HCT116 (cell line): Measurements from ENCODE around the gene AWAT1. TPM values are rescaled to one million over a fixed set of nuclear protein-coding genes. Genes with fewer than 3 reads are reported as not detected.

Experiments
- ATAC-seq: fragments of 200-7000 bp; cut with Tn5 transposase; 2 replicates; pipeline ENCODE4 v1.9.1; 2020; ENCODE audit warnings: mild to moderate bottlenecking, moderate library complexity
- BruUV-seq: library from RNA; stranded (reverse); fragments of 400-500 nt; replicated peaks from 2 replicates; lab custom pipeline; 2021; lab: Mats Ljungman, UMichigan
- CTCF ChIA-PET: fragments of 300-600 bp; sonication (Branson Sonifier 250); formaldehyde crosslinking; loops from one replicate; lab custom pipeline; 2021; ENCODE audit warnings: antibody characterized with exemption; lab: Charles Lee
- POLR2A ChIA-PET: fragments of 300-600, 350-600 bp; sonication (Branson Sonifier 250); formaldehyde crosslinking; loops from one replicate; lab custom pipeline; 2021; ENCODE audit warnings: antibody characterized with exemption; lab: Charles Lee
- RAD21 ChIA-PET, 2 experiments: fragments of 300-600 bp; sonication (Branson Sonifier 250); formaldehyde crosslinking; loops; one replicate each; lab custom pipeline; 2023; ENCODE audit warnings: low total read pairs in 2 of 2; ENCODE audit not compliant: uncharacterized antibody in 2 of 2, unreplicated experiment in 2 of 2, low non-redundant PET in 1 of 2; lab: Charles Lee
- DNase-seq: peaks from one replicate; pipeline ENCODE4 v3.0.0-alpha.2; 2010; ENCODE audit warnings: low read depth, low spot score
- H2AFZ ChIP-seq: fragments of 200-600 bp; shearing (Covaris generic), sonication (generic); 2 replicates; pipeline ENCODE4 v1.6.1; 2017; ENCODE audit warnings: low read depth, mixed run types, mixed read lengths, antibody characterized with exemption, low read length; ENCODE audit not compliant: poor library complexity, severe bottlenecking
- H3K27ac ChIP-seq: 2 replicates; pipeline ENCODE4 v1.5.1; 2012; ENCODE audit warnings: low read depth, low read length
- H3K27me3 ChIP-seq: fragments of 200-600 bp; sonication (generic); 2 replicates; pipeline ENCODE4 v1.6.1; 2016; ENCODE audit warnings: mixed run types, low read length, mixed read lengths; ENCODE audit not compliant: insufficient read depth
- H3K36me3 ChIP-seq, 2 experiments: fragments of 200-500 bp in 1 of 2; fragments of 200-600 bp in 1 of 2; sonication (Bioruptor generic) in 1 of 2; sonication (generic) in 1 of 2; 2 replicates each; pipeline versions ENCODE4 v1.5.1 to v1.6.1; 2014 to 2016; ENCODE audit warnings: low read length in 2 of 2, inconsistent platforms in 1 of 2, mixed read lengths in 1 of 2, mixed run types in 1 of 2; ENCODE audit not compliant: insufficient read depth in 2 of 2, control insufficient read depth in 1 of 2
- H3K4me1 ChIP-seq, 2 experiments: fragments of 200-600 bp in 1 of 2; sonication (generic) in 1 of 2; 2 replicates each; pipeline versions ENCODE4 v1.5.1 to v1.6.1; 2012 to 2017; ENCODE audit warnings: low read length in 2 of 2, inconsistent platforms in 1 of 2, mild to moderate bottlenecking in 1 of 2, mixed read lengths in 1 of 2, mixed run types in 1 of 2, moderate library complexity in 1 of 2; ENCODE audit not compliant: insufficient read depth in 2 of 2, control insufficient read depth in 1 of 2
- H3K4me2 ChIP-seq: fragments of 200-600 bp; sonication (generic); 2 replicates; pipeline ENCODE4 v1.6.1; 2017; ENCODE audit warnings: mixed run types, low read length, mixed read lengths
- H3K4me3 ChIP-seq, 2 experiments: fragments of 200-600 bp in 1 of 2; sonication (generic) in 1 of 2; replicated peaks in 1 of 2; 2 replicates each; pipeline ENCODE4 v1.5.1; 2011 to 2016; ENCODE audit warnings: low read length in 2 of 2, control low read depth in 1 of 2, low read depth in 1 of 2, mild to moderate bottlenecking in 1 of 2, mixed read lengths in 1 of 2, mixed run types in 1 of 2
- H3K79me2 ChIP-seq: fragments of 200-600 bp; sonication (generic); 2 replicates; pipeline ENCODE4 v1.6.1; 2017; ENCODE audit warnings: mild to moderate bottlenecking, mixed run types, low read length, moderate library complexity, mixed read lengths; ENCODE audit not compliant: insufficient read depth
- H3K9ac ChIP-seq: fragments of 200-600 bp; sonication (generic); 2 replicates; pipeline ENCODE4 v1.6.1; 2016; ENCODE audit warnings: low read length, mixed read lengths
- H3K9me2 ChIP-seq: fragments of 200-600 bp; sonication (generic), shearing (Covaris generic); 2 replicates; pipeline ENCODE4 v1.6.1; 2017; ENCODE audit warnings: mixed run types, mild to moderate bottlenecking, moderate library complexity; ENCODE audit not compliant: insufficient read depth
- H3K9me3 ChIP-seq, 2 experiments: fragments of 200-500 bp in 1 of 2; fragments of 200-600 bp in 1 of 2; sonication (Bioruptor generic) in 1 of 2; sonication (generic) in 1 of 2; 2 replicates each; pipeline ENCODE4 v1.6.1; 2014 to 2017; ENCODE audit warnings: low read length in 2 of 2, mixed read lengths in 2 of 2, inconsistent platforms in 1 of 2, low read depth in 1 of 2, mild to moderate bottlenecking in 1 of 2, mixed run types in 1 of 2, moderate library complexity in 1 of 2; ENCODE audit not compliant: control insufficient read depth in 1 of 2, insufficient read depth in 1 of 2
- H4K20me1 ChIP-seq: fragments of 200-600 bp; sonication (generic), shearing (Covaris generic); 2 replicates; pipeline ENCODE4 v1.6.1; 2017; ENCODE audit warnings: mixed run types, mild to moderate bottlenecking, moderate library complexity; ENCODE audit not compliant: insufficient read depth
- ATF3 ChIP-seq: IDR thresholded peaks from 2 replicates; pipeline ENCODE4 v1.6.1; 2012
- CBX3 ChIP-seq: IDR thresholded peaks from 2 replicates; pipeline ENCODE4 v1.6.1; 2012; ENCODE audit warnings: low read depth
- CEBPB ChIP-seq: IDR thresholded peaks from 2 replicates; pipeline ENCODE4 v1.6.1; 2012; ENCODE audit warnings: low read depth
- CTCF ChIP-seq, 3 experiments: fragments of 200-600 bp in 1 of 3; sonication (generic) in 1 of 3; IDR thresholded peaks in 2 of 3; conservative IDR thresholded peaks in 1 of 3; 2 replicates each; pipeline ENCODE4 v1.5.1; 2012 to 2017; ENCODE audit warnings: low read depth in 2 of 3, low read length in 2 of 3, antibody characterized with exemption in 1 of 3, borderline replicate concordance in 1 of 3, control low read depth in 1 of 3, mild to moderate bottlenecking in 1 of 3, mixed read lengths in 1 of 3, mixed run types in 1 of 3, moderate library complexity in 1 of 3; ENCODE audit not compliant: insufficient read depth in 1 of 3
- EGR1 ChIP-seq: IDR thresholded peaks from 2 replicates; pipeline ENCODE4 v1.6.1; 2012; ENCODE audit warnings: low read depth
- ELF1 ChIP-seq: IDR thresholded peaks from 2 replicates; pipeline ENCODE4 v1.6.1; 2012; ENCODE audit warnings: low read depth, borderline replicate concordance
- EZH2 ChIP-seq: fragments of 200-600 bp; sonication (generic); IDR thresholded peaks from 2 replicates; pipeline ENCODE4 v1.6.1; 2017; ENCODE audit warnings: antibody characterized with exemption, mixed run types
- EZH2phosphoT487 ChIP-seq: fragments of 200-600 bp; IDR thresholded peaks from 2 replicates; pipeline ENCODE4 v1.6.1; 2018; ENCODE audit warnings: antibody characterized with exemption, borderline replicate concordance
- FOSL1 ChIP-seq: IDR thresholded peaks from 2 replicates; pipeline ENCODE4 v1.6.1; 2012; ENCODE audit warnings: low read depth
- JUND ChIP-seq: IDR thresholded peaks from 2 replicates; pipeline ENCODE4 v1.6.1; 2012
- POLR2A ChIP-seq: IDR thresholded peaks from 2 replicates; pipeline ENCODE4 v1.7.0; 2011; ENCODE audit warnings: borderline replicate concordance; ENCODE audit not compliant: insufficient read depth, insufficient read length; ENCODE audit errors: extremely low read depth
- POLR2AphosphoS5 ChIP-seq: IDR thresholded peaks from 2 replicates; pipeline ENCODE4 v1.6.1; 2011; ENCODE audit warnings: mild to moderate bottlenecking, low read depth, low read length, moderate library complexity
- RAD21 ChIP-seq: IDR thresholded peaks from 2 replicates; pipeline ENCODE4 v1.6.1; 2012; ENCODE audit warnings: low read depth, mild to moderate bottlenecking
- REST ChIP-seq: IDR thresholded peaks from 2 replicates; pipeline ENCODE4 v1.6.1; 2012; ENCODE audit warnings: low read depth
- SIN3A ChIP-seq: IDR thresholded peaks from 2 replicates; pipeline ENCODE4 v1.6.1; 2012; ENCODE audit warnings: low read depth
- SP1 ChIP-seq: IDR thresholded peaks from 2 replicates; pipeline ENCODE4 v1.6.1; 2012; ENCODE audit warnings: low read depth
- SRF ChIP-seq: IDR thresholded peaks from 2 replicates; pipeline ENCODE4 v1.6.1; 2012; ENCODE audit warnings: low read depth
- TCF7L2 ChIP-seq: IDR thresholded peaks from 2 replicates; pipeline ENCODE4 v1.7.0; 2011; ENCODE audit warnings: borderline replicate concordance, inconsistent platforms; ENCODE audit not compliant: insufficient read depth, insufficient read length; ENCODE audit errors: extremely low read depth
- YY1 ChIP-seq: IDR thresholded peaks from 2 replicates; pipeline ENCODE4 v1.6.1; 2011; ENCODE audit warnings: low read length, low read depth, moderate library complexity, mild to moderate bottlenecking; ENCODE audit not compliant: insufficient replicate concordance; ENCODE audit errors: extremely low read depth
- ZBTB33 ChIP-seq: IDR thresholded peaks from 2 replicates; pipeline ENCODE4 v1.6.1; 2011; ENCODE audit warnings: mild to moderate bottlenecking, low read length, moderate library complexity; ENCODE audit not compliant: insufficient replicate concordance; ENCODE audit errors: extremely low read depth
- ZFX ChIP-seq: fragments of 450-650 bp; IDR thresholded peaks from 2 replicates; pipeline ENCODE4 v1.6.1; 2017
- ZNF274 ChIP-seq: fragments of 200-500 bp; sonication (Bioruptor generic); IDR thresholded peaks from 2 replicates; pipeline ENCODE4 v1.6.1; 2014; ENCODE audit warnings: mild to moderate bottlenecking, low read depth, low read length, inconsistent platforms
- intact Hi-C: fragments of 100-400 bp; cut with micrococcal nuclease; formaldehyde crosslinking; loops from 2 replicates; pipeline ENCODE4 v1.10.0; 2022
- total RNA-seq: library from RNA; stranded (reverse); gene quantifications from one replicate; pipeline ENCODE4 v1.2.1, GENCODE V29; 2021; ENCODE audit not compliant: unreplicated experiment

The AWAT1 gene
- total RNA-seq, 1 experiment from 2014 or later = not detected

GRCh38 chrX:70254909-70255308, 20.5 kb downstream of the AWAT1 start:
- H3K36me3 ChIP-seq = no peaks in the 10 kb centered on the region
- ChIA-PET RAD21 (no interaction called here), POLR2A (no interaction called here), CTCF (no interaction called here)
- H3K4me3 ChIP-seq = 0 out of 4 replicates have a peak overlapping the region, but pooled peaks of 1 of the 2 experiments have one; percentile 13
- peak overlapping the region; percentile 71 for H3K27ac ChIP-seq
- no peak overlapping the region for H2AFZ ChIP-seq
- no peaks in the 10 kb centered on the region for H3K9me3 ChIP-seq
- DNase-seq (peak; percentile 54), ATAC-seq (peak; percentile 49)
- H3K9ac ChIP-seq = no peak overlapping the region
- H3K27me3 ChIP-seq = no peaks in the 10 kb centered on the region
- H3K79me2 ChIP-seq = no peaks in the 10 kb centered on the region
- no peaks in the 10 kb centered on the region for H4K20me1 ChIP-seq
- H3K4me2 ChIP-seq = peak overlapping the region; percentile 66
- intact Hi-C loops = no loop called here
- H3K4me1 ChIP-seq = peaks cover 16 to 46% of the 10 kb centered on the region in 2 experiments
- no peaks in the 10 kb centered on the region for H3K9me2 ChIP-seq
- TSS peak; percentile 63 for BruUV-seq
- no peak for TF ChIP-seq POLR2A
- no peak for TF ChIP-seq RAD21
- TF ChIP-seq ATF3 = no peak
- no peak for TF ChIP-seq YY1
- TF ChIP-seq REST = no peak
- TF ChIP-seq SP1 = peak; percentile 41
- no peak for TF ChIP-seq ZFX
- no peak for TF ChIP-seq SRF
- 0 out of 2 replicates have a peak, but pooled peaks have one; percentile 25 for TF ChIP-seq CBX3
- TF ChIP-seq EZH2phosphoT487 = no peak
- no peak for TF ChIP-seq CEBPB
- no peak for TF ChIP-seq ELF1
- TF ChIP-seq EGR1 = 0 out of 2 replicates have a peak, but pooled peaks have one; percentile 31
- no peak for TF ChIP-seq SIN3A
- no peak for TF ChIP-seq ZNF274
- no peak for TF ChIP-seq EZH2
- no peak for TF ChIP-seq POLR2AphosphoS5
- TF ChIP-seq ZBTB33 = no peak
- peak; percentile 50; the same call in 1 of the 2 replicates for TF ChIP-seq JUND
- TF ChIP-seq FOSL1 = peak; percentile 48; the same call in 1 of the 2 replicates
- no peak for TF ChIP-seq TCF7L2
- TF ChIP-seq CTCF (IDR thresholded peaks at IDR 0.05 in 2 of 3, conservative IDR thresholded peaks at IDR 0.05 in 1 of 3; ENCODE audit: borderline replicate concordance in 1 of 3, insufficient read depth in 1 of 3, low read depth in 2 of 3, low read length in 2 of 3) = no peak
